Measurements from ENCODE around the gene HGS. TPM values are rescaled to one million over a fixed set of nuclear protein-coding genes. Genes with fewer than 3 reads are reported as not detected.

The HGS gene
- 41.1 and 49.4 TPM in 2 replicates for total RNA-seq

- DNase-seq (ENCODE audit: low read depth in 2 of 2), result peak; percentile 98 to 99
These were observed at the start of gene HGS, which contains the start of gene ARL16 for GRCh38 chr17:81683584-81684441. HGS (plus strand) TSS chr17:81684011; CDS start chr17:81684067, 56 bp downstream. ARL16 (minus strand) TSS chr17:81683797; CDS start chr17:81683753, 44 bp downstream.

GRCh38 chr17:81635431-81635830, 48.4 kb upstream of the HGS start:
- DNase-seq (ENCODE audit: low read depth in 2 of 2), result no peak

GRCh38 chr17:81635973-81636504, 47.8 kb upstream of the HGS start:
- DNase-seq (ENCODE audit: low read depth in 2 of 2), result no peak

- DNase-seq (ENCODE audit: low read depth in 2 of 2), result peak; percentile 52 to 81
These were observed 47.1 kb upstream of the HGS start, which contains the start of the genes NPLOC4 and TSPAN10 for GRCh38 chr17:81636505-81637288. NPLOC4 (minus strand) TSS chr17:81637112; CDS start chr17:81636930, 182 bp downstream. TSPAN10 (plus strand) TSS chr17:81637196; CDS start chr17:81642413, 5,217 bp downstream.

- DNase-seq (ENCODE audit: low read depth in 2 of 2), result no peak
These were observed 45.1 kb upstream of the HGS start for GRCh38 chr17:81638683-81639082.

- DNase-seq (ENCODE audit: low read depth in 2 of 2), result no peak
These were observed 43.8 kb upstream of the HGS start for GRCh38 chr17:81640011-81640410.

GRCh38 chr17:81641825-81642489, 41.9 kb upstream of the HGS start:
- DNase-seq (ENCODE audit: low read depth in 2 of 2), result no peak

- no peak for DNase-seq (ENCODE audit: low read depth in 2 of 2)
These were observed 39.3 kb upstream of the HGS start for GRCh38 chr17:81644496-81644895.

GRCh38 chr17:81644976-81645952, 38.5 kb upstream of the HGS start:
- no peak for DNase-seq (ENCODE audit: low read depth in 2 of 2)

- no peak for DNase-seq (ENCODE audit: low read depth in 2 of 2)
These were observed 36.8 kb upstream of the HGS start for GRCh38 chr17:81646869-81647600.

- no peak for DNase-seq (ENCODE audit: low read depth in 2 of 2)
These were observed 36.2 kb upstream of the HGS start for GRCh38 chr17:81647640-81648012.

GRCh38 chr17:81648013-81648706, 35.7 kb upstream of the HGS start:
- no peak for DNase-seq (ENCODE audit: low read depth in 2 of 2)

- DNase-seq (ENCODE audit: low read depth in 2 of 2), result no peak
These were observed 35.1 kb upstream of the HGS start for GRCh38 chr17:81648707-81649085.

- no peak for DNase-seq (ENCODE audit: low read depth in 2 of 2)
These were observed 32.9 kb upstream of the HGS start for GRCh38 chr17:81650951-81651350.

GRCh38 chr17:81651692-81652091, 32.1 kb upstream of the HGS start:
- no peak for DNase-seq (ENCODE audit: low read depth in 2 of 2)

- DNase-seq (ENCODE audit: low read depth in 2 of 2), result no peak
These were observed 30.7 kb upstream of the HGS start for GRCh38 chr17:81652906-81653771.

- DNase-seq (ENCODE audit: low read depth in 2 of 2), result no peak
These were observed 28.3 kb upstream of the HGS start for GRCh38 chr17:81655378-81656117.

All from dermis microvascular lymphatic vessel endothelial cell (primary cell).